ENCODE measurements around the gene SAMD10.

The SAMD10 gene

DNA sequence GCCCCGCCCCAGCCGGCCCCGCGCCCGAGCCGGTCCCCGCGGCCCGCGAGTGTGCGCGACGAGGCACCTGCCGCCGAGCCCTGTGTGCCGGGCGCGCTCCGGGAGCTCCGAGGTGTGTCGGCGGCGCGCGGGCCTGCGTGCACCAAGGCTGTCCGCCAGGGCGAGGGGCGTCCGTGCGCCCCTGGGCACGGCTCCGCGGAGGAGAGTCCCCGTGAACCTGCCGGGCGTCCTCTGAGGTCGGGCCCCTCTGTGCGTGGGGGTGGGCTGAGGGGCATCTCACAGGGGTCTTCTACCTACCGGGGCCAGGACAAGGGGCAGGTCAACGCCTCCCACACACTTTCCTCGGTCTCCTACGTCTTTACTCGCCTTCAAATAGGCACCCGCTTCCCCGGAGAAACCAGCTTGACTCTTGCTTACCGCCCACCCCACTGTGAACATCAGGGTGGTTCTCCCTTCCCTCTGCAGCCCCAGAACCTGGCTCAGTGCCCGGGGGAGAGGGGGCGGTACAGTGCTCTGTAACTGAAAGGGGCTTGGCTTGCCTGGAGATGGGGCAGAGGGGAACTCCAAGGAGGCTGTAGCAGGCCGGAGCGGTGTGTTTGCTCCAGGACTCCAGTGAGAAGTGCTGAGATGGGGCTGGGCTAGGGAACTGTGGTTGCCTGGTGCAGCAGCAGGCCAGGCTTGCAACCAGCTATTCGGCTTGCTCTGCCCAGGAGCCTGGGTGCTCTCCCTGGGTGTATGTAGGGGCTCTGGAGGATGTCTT is at the start of gene SAMD10 (continued):
- TF ChIP-seq, protein P1, sequence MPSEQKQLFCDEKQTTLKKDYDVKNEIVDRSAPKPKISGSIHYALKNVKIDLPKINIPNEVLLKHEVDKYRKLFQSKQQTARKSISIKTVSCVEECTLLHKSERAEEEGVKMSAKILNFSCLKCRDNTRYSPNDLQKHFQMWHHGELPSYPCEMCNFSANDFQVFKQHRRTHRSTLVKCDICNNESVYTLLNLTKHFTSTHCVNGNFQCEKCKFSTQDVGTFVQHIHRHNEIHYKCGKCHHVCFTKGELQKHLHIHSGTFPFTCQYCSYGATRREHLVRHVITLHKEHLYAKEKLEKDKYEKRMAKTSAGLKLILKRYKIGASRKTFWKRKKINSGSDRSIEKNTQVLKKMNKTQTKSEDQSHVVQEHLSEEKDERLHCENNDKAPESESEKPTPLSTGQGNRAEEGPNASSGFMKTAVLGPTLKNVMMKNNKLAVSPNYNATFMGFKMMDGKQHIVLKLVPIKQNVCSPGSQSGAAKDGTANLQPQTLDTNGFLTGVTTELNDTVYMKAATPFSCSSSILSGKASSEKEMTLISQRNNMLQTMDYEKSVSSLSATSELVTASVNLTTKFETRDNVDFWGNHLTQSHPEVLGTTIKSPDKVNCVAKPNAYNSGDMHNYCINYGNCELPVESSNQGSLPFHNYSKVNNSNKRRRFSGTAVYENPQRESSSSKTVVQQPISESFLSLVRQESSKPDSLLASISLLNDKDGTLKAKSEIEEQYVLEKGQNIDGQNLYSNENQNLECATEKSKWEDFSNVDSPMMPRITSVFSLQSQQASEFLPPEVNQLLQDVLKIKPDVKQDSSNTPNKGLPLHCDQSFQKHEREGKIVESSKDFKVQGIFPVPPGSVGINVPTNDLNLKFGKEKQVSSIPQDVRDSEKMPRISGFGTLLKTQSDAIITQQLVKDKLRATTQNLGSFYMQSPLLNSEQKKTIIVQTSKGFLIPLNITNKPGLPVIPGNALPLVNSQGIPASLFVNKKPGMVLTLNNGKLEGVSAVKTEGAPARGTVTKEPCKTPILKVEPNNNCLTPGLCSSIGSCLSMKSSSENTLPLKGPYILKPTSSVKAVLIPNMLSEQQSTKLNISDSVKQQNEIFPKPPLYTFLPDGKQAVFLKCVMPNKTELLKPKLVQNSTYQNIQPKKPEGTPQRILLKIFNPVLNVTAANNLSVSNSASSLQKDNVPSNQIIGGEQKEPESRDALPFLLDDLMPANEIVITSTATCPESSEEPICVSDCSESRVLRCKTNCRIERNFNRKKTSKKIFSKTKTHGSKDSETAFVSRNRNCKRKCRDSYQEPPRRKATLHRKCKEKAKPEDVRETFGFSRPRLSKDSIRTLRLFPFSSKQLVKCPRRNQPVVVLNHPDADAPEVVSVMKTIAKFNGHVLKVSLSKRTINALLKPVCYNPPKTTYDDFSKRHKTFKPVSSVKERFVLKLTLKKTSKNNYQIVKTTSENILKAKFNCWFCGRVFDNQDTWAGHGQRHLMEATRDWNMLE (tag by site-specific recombination; conservative IDR thresholded peaks at IDR 0.05; ENCODE audit: low read depth), result no peak
- TF ChIP-seq ZNF221 (tag by site-specific recombination; IDR thresholded peaks at IDR 0.05; ENCODE audit: borderline replicate concordance), result no peak
- no peak for TF ChIP-seq ZNF510 (tag by site-specific recombination; IDR thresholded peaks at IDR 0.05; ENCODE audit: insufficient replicate concordance)
- TF ChIP-seq, protein P2, sequence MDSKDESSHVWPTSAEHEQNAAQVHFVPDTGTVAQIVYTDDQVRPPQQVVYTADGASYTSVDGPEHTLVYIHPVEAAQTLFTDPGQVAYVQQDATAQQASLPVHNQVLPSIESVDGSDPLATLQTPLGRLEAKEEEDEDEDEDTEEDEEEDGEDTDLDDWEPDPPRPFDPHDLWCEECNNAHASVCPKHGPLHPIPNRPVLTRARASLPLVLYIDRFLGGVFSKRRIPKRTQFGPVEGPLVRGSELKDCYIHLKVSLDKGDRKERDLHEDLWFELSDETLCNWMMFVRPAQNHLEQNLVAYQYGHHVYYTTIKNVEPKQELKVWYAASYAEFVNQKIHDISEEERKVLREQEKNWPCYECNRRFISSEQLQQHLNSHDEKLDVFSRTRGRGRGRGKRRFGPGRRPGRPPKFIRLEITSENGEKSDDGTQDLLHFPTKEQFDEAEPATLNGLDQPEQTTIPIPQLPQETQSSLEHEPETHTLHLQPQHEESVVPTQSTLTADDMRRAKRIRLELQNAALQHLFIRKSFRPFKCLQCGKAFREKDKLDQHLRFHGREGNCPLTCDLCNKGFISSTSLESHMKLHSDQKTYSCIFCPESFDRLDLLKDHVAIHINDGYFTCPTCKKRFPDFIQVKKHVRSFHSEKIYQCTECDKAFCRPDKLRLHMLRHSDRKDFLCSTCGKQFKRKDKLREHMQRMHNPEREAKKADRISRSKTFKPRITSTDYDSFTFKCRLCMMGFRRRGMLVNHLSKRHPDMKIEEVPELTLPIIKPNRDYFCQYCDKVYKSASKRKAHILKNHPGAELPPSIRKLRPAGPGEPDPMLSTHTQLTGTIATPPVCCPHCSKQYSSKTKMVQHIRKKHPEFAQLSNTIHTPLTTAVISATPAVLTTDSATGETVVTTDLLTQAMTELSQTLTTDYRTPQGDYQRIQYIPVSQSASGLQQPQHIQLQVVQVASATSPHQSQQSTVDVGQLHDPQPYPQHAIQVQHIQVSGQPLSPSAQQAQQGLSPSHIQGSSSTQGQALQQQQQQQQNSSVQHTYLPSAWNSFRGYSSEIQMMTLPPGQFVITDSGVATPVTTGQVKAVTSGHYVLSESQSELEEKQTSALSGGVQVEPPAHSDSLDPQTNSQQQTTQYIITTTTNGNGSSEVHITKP (tag by site-specific recombination; IDR thresholded peaks at IDR 0.05), result peak; percentile 90
- peak; percentile 70; the same call in 1 of the 2 replicates for TF ChIP-seq KLF8 (tag by site-specific recombination; IDR thresholded peaks at IDR 0.05)
- TF ChIP-seq, protein P3, sequence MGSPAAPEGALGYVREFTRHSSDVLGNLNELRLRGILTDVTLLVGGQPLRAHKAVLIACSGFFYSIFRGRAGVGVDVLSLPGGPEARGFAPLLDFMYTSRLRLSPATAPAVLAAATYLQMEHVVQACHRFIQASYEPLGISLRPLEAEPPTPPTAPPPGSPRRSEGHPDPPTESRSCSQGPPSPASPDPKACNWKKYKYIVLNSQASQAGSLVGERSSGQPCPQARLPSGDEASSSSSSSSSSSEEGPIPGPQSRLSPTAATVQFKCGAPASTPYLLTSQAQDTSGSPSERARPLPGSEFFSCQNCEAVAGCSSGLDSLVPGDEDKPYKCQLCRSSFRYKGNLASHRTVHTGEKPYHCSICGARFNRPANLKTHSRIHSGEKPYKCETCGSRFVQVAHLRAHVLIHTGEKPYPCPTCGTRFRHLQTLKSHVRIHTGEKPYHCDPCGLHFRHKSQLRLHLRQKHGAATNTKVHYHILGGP (tag by site-specific recombination; IDR thresholded peaks at IDR 0.05), result no peak
- TF ChIP-seq, protein P4, sequence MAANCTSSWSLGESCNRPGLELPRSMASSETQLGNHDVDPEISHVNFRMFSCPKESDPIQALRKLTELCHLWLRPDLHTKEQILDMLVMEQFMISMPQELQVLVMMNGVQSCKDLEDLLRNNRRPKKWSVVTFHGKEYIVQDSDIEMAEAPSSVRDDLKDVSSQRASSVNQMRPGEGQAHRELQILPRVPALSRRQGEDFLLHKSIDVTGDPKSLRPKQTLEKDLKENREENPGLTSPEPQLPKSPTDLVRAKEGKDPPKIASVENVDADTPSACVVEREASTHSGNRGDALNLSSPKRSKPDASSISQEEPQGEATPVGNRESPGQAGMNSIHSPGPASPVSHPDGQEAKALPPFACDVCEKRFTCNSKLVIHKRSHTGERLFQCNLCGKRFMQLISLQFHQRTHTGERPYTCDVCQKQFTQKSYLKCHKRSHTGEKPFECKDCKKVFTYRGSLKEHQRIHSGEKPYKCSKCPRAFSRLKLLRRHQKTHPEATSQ (tag by site-specific recombination; IDR thresholded peaks at IDR 0.05), result no peak
- TF ChIP-seq ZSCAN16 (tag by site-specific recombination; IDR thresholded peaks at IDR 0.05), result no peak
- no peak for TF ChIP-seq ZNF501 (tag by site-specific recombination; IDR thresholded peaks at IDR 0.05)
- TF ChIP-seq ZFP37 (tag by site-specific recombination; IDR thresholded peaks at IDR 0.05), result no peak
- TF ChIP-seq ZNF114 (tag by site-specific recombination; IDR thresholded peaks at IDR 0.05), result no peak
- TF ChIP-seq ZBTB48 (tag by site-specific recombination; IDR thresholded peaks at IDR 0.05), result peak; percentile 15; the same call in 1 of the 2 replicates
- no peak for TF ChIP-seq YY2 (tag by site-specific recombination; IDR thresholded peaks at IDR 0.05)
- no peak for TF ChIP-seq ZNF155 (tag by site-specific recombination; IDR thresholded peaks at IDR 0.05)
- TF ChIP-seq, protein P5, sequence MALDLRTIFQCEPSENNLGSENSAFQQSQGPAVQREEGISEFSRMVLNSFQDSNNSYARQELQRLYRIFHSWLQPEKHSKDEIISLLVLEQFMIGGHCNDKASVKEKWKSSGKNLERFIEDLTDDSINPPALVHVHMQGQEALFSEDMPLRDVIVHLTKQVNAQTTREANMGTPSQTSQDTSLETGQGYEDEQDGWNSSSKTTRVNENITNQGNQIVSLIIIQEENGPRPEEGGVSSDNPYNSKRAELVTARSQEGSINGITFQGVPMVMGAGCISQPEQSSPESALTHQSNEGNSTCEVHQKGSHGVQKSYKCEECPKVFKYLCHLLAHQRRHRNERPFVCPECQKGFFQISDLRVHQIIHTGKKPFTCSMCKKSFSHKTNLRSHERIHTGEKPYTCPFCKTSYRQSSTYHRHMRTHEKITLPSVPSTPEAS (tag by site-specific recombination; IDR thresholded peaks at IDR 0.05), result no peak
- no peak for TF ChIP-seq ZNF776 (tag by site-specific recombination; IDR thresholded peaks at IDR 0.05; ENCODE audit: borderline replicate concordance)
- TF ChIP-seq, protein P6, sequence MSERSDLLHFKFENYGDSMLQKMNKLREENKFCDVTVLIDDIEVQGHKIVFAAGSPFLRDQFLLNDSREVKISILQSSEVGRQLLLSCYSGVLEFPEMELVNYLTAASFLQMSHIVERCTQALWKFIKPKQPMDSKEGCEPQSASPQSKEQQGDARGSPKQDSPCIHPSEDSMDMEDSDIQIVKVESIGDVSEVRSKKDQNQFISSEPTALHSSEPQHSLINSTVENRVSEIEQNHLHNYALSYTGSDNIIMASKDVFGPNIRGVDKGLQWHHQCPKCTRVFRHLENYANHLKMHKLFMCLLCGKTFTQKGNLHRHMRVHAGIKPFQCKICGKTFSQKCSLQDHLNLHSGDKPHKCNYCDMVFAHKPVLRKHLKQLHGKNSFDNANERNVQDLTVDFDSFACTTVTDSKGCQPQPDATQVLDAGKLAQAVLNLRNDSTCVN (tag by site-specific recombination; optimal IDR thresholded peaks at IDR 0.05), result peak; percentile 77
- no peak for TF ChIP-seq BCL11A (tag by site-specific recombination; IDR thresholded peaks at IDR 0.05; ENCODE audit: low read depth)
- no peak for TF ChIP-seq ZNF391 (tag by site-specific recombination; IDR thresholded peaks at IDR 0.05; ENCODE audit: borderline replicate concordance, low read depth)
- no peak for TF ChIP-seq ZNF146 (tag by site-specific recombination; IDR thresholded peaks at IDR 0.05)
- TF ChIP-seq ZNF423 (tag by site-specific recombination; IDR thresholded peaks at IDR 0.05), result no peak
- no peak; the same call in 1 of the 2 replicates for TF ChIP-seq ZNF629 (tag by site-specific recombination; IDR thresholded peaks at IDR 0.05)
- TF ChIP-seq, protein P7, sequence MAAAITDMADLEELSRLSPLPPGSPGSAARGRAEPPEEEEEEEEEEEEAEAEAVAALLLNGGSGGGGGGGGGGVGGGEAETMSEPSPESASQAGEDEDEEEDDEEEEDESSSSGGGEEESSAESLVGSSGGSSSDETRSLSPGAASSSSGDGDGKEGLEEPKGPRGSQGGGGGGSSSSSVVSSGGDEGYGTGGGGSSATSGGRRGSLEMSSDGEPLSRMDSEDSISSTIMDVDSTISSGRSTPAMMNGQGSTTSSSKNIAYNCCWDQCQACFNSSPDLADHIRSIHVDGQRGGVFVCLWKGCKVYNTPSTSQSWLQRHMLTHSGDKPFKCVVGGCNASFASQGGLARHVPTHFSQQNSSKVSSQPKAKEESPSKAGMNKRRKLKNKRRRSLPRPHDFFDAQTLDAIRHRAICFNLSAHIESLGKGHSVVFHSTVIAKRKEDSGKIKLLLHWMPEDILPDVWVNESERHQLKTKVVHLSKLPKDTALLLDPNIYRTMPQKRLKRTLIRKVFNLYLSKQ (tag by site-specific recombination; IDR thresholded peaks at IDR 0.05; ENCODE audit: borderline replicate concordance), result no peak
